Cardiac muscle cell (in vitro differentiated cells and primary cell): Measurements from ENCODE around the gene MCM6. TPM values are rescaled to one million over a fixed set of nuclear protein-coding genes. Genes with fewer than 3 reads are reported as not detected.

Experiments
- DNase-seq, 2 donors: peaks; one replicate each; pipeline versions ENCODE4 v3.0.0 to v3.0.0-alpha.2; 2010 to 2017; ENCODE audit warnings: low read depth in 1 of 2, low spot score in 1 of 2
- H3K27ac ChIP-seq: fragments of 200-600 bp; sonication (generic); 2 replicates; pipeline ENCODE4 v1.5.1; 2016
- H3K27me3 ChIP-seq: fragments of 200-600 bp; sonication (generic); 2 replicates; pipeline ENCODE4 v1.6.0; 2016; ENCODE audit warnings: control low read depth
- H3K36me3 ChIP-seq: fragments of 200-600 bp; sonication (generic); 2 replicates; pipeline ENCODE4 v1.5.1; 2016; ENCODE audit warnings: control low read depth
- H3K4me1 ChIP-seq: fragments of 200-600 bp; sonication (generic); 2 replicates; pipeline ENCODE4 v1.8.1; 2017; ENCODE audit warnings: low read depth, mild to moderate bottlenecking, mixed run types
- H3K4me3 ChIP-seq: fragments of 200-600 bp; sonication (generic); 2 replicates; pipeline ENCODE4 v1.5.1; 2016; ENCODE audit warnings: mild to moderate bottlenecking
- H3K9me3 ChIP-seq: fragments of 200-600 bp; sonication (generic); 2 replicates; pipeline ENCODE4 v1.5.1; 2017; ENCODE audit warnings: low read depth, mild to moderate bottlenecking, control low read depth
- polyA plus RNA-seq: library from polyadenylated mRNA; unstranded; fragments of >200 nt; fragmentation: Nextera tagmentation; extraction: Ambion mirVana; gene quantifications from 2 replicates; pipeline ENCODE4 v1.2.1, GENCODE V29; 2016
- total RNA-seq: library from RNA; depleted of rRNA; stranded (reverse); fragments of >200 nt; gene quantifications from 2 replicates; pipeline ENCODE4 v1.2.3, GENCODE V29; 2016
- TF ChIP-seq, protein P1 (sequence below): IDR thresholded peaks from 2 replicates; pipeline ENCODE4 v1.5.1; 2012; ENCODE audit warnings: low read depth, mild to moderate bottlenecking, low read length

Gene MCM6
- total and polyA plus RNA-seq, 2 experiments from 2014 or later = 12.8 to 32.0 TPM

GRCh38 chr2:135839713-135840112 is 36.5 kb downstream of the MCM6 start:
- H3K4me1 ChIP-seq = peaks cover 5% of the 10 kb centered on the region
- DNase-seq = peak in 1 of 2 donors; percentile 88
- TF ChIP-seq, protein P1, sequence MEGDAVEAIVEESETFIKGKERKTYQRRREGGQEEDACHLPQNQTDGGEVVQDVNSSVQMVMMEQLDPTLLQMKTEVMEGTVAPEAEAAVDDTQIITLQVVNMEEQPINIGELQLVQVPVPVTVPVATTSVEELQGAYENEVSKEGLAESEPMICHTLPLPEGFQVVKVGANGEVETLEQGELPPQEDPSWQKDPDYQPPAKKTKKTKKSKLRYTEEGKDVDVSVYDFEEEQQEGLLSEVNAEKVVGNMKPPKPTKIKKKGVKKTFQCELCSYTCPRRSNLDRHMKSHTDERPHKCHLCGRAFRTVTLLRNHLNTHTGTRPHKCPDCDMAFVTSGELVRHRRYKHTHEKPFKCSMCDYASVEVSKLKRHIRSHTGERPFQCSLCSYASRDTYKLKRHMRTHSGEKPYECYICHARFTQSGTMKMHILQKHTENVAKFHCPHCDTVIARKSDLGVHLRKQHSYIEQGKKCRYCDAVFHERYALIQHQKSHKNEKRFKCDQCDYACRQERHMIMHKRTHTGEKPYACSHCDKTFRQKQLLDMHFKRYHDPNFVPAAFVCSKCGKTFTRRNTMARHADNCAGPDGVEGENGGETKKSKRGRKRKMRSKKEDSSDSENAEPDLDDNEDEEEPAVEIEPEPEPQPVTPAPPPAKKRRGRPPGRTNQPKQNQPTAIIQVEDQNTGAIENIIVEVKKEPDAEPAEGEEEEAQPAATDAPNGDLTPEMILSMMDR = no peak
- H3K36me3 ChIP-seq = peaks cover 5% of the 10 kb centered on the region
- no peaks in the 10 kb centered on the region for H3K27me3 ChIP-seq
- no peaks in the 10 kb centered on the region for H3K9me3 ChIP-seq
- H3K27ac ChIP-seq = no peak overlapping the region
- no peak overlapping the region for H3K4me3 ChIP-seq

- no peak overlapping the region for H3K27ac ChIP-seq
- no peak for DNase-seq
- no peaks in the 10 kb centered on the region for H3K36me3 ChIP-seq
- no peaks in the 10 kb centered on the region for H3K4me1 ChIP-seq
- no peak overlapping the region for H3K4me3 ChIP-seq
- no peaks in the 10 kb centered on the region for H3K27me3 ChIP-seq
- no peaks in the 10 kb centered on the region for H3K9me3 ChIP-seq
- TF ChIP-seq, protein P1 = no peak
These were observed 37.7 kb downstream of the MCM6 start for GRCh38 chr2:135838502-135838901.

DNA sequence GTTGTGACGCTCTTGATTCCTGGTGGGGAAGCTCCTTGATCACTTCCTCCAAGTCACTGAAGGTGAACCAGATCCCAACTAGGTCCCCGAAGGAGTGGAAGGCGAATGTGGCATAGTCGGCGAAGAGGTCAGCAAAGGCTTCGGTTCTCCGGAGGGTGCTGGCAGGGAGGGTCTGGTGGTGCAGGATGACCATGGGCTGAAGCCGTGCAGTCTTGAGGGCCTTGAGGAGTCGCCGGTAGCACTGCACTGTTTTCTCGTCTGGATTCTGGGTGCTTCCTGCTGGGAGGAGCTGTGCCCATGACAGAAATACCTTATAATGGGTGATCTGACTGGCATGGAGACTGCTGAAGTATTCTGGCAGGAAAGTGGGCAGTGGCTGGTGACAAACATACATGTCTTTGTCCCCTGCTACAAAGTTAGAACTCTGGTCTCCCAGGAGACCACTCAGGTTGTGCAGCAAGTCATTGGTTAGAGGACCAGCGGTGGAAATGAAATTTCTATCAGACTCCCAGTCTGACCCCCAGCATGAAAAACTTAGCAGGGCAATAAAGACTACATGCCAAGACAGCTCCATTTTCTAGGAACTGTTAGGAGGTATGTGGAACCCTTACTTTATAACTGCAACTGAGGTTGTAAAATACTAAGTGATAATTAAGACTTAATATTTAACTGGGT is 39.5 kb downstream of the MCM6 start, which contains the start of gene LCT:
Gene LCT, minus strand, starts transcription at position 589 of the 675 bp plus-strand sequence. Its CDS starts 15 bp downstream, at position 574.
- Histone ChIP-seq H3K4me3 (no peak within 1 kb of the TSS), H3K4me1 (no peaks in the 10 kb centered on the region), H3K27me3 (no peaks in the 10 kb centered on the region), H3K36me3 (no peaks in the 10 kb centered on the region), H3K9me3 (no peaks in the 10 kb centered on the region), H3K27ac (no peak within 1 kb of the TSS)
- DNase-seq = no peak
- TF ChIP-seq, protein P1 = no peak

DNA sequence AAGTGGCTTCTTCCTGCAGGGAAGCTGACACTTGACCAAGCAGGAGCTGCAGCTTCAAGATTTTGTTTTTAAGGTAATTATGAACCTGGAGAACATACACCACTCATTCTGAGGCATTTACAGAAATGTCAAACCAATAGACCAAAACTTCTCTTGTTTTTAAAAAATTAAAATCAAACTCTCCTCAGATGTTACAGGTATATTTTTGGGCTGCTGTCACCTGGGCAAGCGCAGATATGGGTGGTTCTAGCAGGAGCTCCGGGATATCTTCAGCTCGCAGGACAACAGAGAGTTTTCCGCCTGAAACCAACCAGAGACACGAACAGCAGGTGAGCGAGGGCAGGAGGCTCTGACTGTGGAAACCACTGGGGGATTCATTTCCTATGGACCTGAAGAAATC is 43.4 kb downstream of the MCM6 start:
- no peaks in the 10 kb centered on the region for H3K36me3 ChIP-seq
- no peak for DNase-seq
- H3K27me3 ChIP-seq = no peaks in the 10 kb centered on the region
- TF ChIP-seq, protein P1 = no peak
- no peaks in the 10 kb centered on the region for H3K4me1 ChIP-seq
- H3K4me3 ChIP-seq = no peak overlapping the region
- H3K9me3 ChIP-seq = no peaks in the 10 kb centered on the region
- no peak overlapping the region for H3K27ac ChIP-seq

DNA sequence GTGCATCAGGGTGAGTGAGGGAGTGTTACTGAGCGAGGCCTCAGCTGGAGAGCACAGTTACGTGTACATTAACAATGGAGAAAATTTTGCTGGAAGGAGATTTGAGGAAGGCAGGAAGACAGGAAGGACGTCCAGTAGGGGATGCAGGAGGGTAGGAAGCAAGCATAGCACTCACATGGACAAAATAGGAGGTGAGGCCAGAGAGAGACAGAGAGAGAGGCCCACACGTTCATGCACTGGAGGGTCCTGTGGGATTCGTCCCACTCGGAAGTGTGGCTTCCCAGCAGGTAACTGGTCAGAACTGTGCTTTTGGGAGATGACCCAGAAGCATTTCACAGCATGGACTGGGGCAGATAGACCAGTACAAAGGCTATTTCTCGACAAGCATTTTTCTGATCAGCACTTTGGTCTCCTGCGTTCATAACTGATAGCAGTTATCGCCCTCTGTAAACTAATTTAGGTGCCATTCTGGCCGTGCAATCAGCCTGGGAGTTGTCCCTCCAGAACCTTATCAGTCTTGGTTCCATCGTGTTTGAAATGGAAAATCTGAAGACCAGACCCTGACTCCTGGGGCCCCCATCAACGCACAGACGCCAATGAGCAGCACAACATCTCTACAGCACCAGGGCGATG is 44.9 kb downstream of the MCM6 start:
- Histone ChIP-seq H3K27me3 (no peaks in the 10 kb centered on the region), H3K9me3 (no peaks in the 10 kb centered on the region), H3K4me1 (no peaks in the 10 kb centered on the region), H3K36me3 (no peaks in the 10 kb centered on the region), H3K27ac (no peak overlapping the region), H3K4me3 (no peak overlapping the region)
- TF ChIP-seq, protein P1 = no peak
- no peak for DNase-seq
